NCI-H146 treated with DMSO at 0.1 percent for 48 hours (cell line): ENCODE measurements around the gene MCUB.

Experiments
- DNase-seq: peaks from one replicate; lab custom pipeline; 2025; ENCODE audit not compliant: unreplicated experiment; lab: John Stamatoyannopoulos, UW

Gene MCUB

DNA sequence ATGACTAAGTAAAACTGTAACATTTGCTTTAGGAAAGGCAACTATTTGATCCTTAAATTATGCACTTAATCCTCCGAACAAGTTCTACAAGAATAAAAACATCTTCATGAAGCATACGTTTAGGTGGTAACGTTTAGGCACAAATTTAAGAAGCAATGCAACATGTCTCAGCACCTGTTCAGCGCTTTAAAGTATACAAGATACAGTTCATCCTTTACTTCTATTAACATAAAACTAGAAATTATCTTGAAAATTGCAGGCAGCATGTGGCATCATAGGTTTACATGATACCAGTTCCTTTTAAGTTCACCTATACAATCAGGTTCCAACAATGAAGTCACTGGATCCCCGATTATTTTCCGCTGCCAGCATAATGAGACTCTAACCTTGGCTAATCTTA is 168.3 kb downstream of the MCUB start:
- DNase-seq: no peak

DNA sequence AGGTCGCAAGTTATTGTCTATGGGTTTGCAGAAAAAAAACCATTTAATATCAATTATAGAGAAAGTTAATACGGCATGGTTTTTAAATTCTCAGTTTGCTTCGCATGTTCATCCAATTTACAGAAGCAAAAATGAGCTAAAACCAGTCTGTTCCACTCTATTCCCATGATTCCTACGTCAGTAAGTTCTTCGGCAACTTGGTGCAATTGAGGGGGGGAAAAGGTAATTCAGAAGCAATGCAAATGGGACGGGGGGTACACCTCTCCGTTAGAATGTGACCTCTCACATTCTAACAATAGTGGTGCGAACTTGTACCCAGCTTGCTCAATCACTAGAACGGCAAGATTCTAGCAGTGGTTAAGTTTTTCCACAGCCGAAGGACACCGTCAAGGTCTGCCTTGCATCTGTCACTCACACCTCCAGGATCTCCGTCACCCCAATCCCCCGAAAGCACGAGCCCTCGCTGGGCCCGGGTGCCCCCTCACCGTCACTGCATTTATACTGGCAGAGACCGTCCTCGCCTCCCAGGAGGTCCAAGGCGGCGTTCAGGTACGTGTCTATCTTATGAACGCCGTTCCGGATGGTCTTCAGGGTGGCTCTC is 169.2 kb downstream of the MCUB start:
- DNase-seq: no peak

DNA sequence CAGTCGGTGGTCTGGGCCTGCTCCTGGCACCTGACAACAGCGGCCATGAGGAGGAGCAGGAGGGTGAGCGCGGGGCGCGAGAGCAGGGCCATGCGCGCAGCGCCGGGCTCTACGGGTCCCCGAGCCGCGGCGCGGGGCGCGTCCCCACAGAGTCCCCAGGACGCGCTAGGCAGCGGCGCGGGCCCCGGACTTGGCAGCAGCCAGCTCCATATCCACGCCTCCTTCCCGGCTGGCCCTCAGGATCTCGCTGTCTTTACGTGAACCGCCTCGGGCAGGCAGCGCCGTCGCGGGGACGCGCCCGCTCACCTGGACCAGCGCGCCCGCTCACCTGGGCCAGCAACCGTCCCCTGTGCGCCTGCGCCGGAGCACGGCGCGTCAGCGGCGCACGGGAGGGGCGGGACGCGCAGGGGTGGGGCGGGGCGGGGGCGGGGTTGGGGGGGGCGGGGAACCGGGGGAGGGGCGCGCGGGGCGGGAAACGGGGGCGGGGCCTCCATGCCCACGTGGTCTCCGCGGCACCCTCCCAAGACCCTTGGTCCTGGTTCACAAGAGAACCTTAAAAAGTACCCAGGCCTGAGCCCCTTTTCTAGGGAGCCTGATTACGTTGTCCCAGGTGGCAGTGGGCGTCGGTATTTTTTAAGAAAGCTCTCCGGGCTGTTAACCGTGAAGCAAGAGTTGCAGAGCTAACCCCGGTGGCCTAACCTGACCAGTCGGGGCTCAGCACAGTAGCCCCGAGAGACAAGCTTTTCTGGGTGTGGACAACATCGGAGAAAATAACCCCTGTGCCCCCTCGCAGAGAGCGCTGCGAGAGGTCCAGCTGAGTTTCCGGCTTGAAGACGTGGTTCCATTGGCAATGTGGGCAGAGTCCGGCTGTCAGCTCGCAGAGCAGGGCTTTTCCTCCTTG is 169.9 kb downstream of the MCUB start, which contains the start of gene PLA2G12A:
TSS of gene PLA2G12A (minus strand) at position 353 of the 901 bp plus-strand sequence. CDS start at position 92, 261 bp downstream.
- DNase-seq: peak; percentile 49

- no peak for DNase-seq
These were observed 170.8 kb downstream of the MCUB start for GRCh38 chr4:109730619-109731545.

- DNase-seq: no peak
These were observed 173.7 kb downstream of the MCUB start for GRCh38 chr4:109733728-109734127.

GRCh38 chr4:109735566-109736365 is 175.7 kb downstream of the MCUB start:
- DNase-seq: no peak
